LHCN-M2 (cell line): Measurements from ENCODE around the gene MGAT5. TPM values are rescaled to one million over a fixed set of nuclear protein-coding genes. Genes with fewer than 3 reads are reported as not detected.

ENCODE experiments used
- DNase-seq: peaks from one replicate; pipeline ENCODE4 v3.0.0-alpha.2; 2012; ENCODE audit warnings: low read depth
- total RNA-seq: library from RNA; depleted of rRNA; stranded (reverse); fragments of >200 nt; gene quantifications from 2 replicates; pipeline ENCODE4 v1.2.3, GENCODE V29; 2014

Gene MGAT5
- total RNA-seq, 1 experiment from 2014 or later: 33.1 TPM

DNA sequence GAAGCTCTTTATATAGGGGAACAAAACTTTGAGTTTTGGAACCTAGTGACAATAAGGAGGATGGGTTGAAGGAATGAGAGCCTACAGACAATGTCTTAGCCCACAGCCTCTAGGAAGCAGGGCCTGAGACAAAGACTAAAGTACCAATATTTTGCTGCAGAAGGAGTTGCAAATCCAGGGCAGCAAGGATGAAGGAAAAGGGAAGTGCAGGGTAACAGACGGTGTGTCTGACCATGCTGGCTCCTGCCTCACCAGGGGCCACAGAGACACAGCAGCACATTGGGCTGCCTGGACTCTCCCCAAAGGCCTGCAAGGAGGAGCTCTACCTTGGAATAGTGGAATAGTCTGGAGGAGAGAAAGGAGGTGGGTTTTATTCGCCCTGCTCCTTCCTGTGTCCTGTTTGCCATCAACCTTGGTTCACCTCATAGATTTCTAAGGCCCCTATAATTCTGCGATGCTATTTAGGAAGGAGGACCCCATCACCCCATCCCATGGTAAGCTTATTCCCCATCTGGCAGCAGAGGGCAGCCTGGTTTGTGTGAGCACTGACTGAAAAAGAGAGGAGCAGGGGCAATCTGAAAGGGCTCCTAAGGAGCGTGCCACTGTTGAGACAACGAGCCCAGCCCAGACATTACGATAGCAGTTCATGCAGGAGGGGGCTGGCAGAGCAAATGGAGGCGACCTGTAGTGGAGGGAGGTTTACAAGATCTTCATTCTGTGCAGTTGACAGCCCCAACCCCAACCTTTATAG is 143.4 kb downstream of the MGAT5 start:
- DNase-seq: no peak

GRCh38 chr2:134398300-134398699 is 144.4 kb downstream of the MGAT5 start:
- peak; percentile 28 for DNase-seq

- peak; percentile 13 for DNase-seq
Observed at GRCh38 chr2:134399096-134399495, 145.2 kb downstream of the MGAT5 start.

GRCh38 chr2:134401081-134401497 is 147.2 kb downstream of the MGAT5 start:
- DNase-seq: no peak

DNA sequence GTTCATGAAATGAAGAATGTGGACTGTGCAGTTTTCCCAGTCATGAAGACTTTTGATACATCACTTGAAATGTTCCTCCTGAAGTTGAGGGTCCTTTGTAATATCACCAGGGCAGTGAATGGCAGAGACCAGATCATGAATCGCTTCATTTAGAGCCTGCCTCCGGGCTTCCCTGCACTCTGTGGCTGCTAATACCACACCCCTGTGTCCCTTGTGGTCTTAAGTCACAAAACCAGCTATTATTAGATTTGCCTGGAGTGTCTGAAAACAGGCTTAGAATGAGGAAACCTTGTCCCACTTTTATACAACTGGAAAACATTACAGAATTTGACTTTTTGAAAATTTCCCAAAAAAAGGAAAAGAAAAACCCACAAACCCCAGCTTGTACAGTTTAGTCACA is 147.9 kb downstream of the MGAT5 start:
- DNase-seq: peak; percentile 22

DNA sequence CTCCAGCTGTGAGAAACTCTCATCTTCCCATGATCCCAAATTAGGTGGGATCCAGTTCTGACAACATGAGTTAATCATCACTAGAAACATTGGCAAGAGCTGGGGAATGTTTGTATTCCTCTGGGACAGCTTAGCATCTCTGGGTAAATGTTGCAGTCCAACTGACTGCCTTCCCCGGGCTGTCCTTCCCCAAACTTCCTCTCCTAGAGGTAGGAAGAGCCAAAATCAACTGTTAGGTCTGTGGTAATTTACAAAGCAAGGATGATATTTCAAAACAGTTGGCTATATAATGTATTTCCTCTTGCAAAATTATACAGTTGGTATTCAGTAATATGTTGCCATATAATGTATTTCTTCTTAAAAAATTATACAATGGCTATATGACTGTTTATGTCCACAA is 148.5 kb downstream of the MGAT5 start:
- DNase-seq: peak; percentile 84

- peak; percentile 28 for DNase-seq
Observed at GRCh38 chr2:134405611-134406081, 151.8 kb downstream of the MGAT5 start.

- no peak for DNase-seq
Observed at GRCh38 chr2:134406311-134406710, 152.4 kb downstream of the MGAT5 start.

- no peak for DNase-seq
Observed at GRCh38 chr2:134406736-134407135, 152.9 kb downstream of the MGAT5 start.

DNA sequence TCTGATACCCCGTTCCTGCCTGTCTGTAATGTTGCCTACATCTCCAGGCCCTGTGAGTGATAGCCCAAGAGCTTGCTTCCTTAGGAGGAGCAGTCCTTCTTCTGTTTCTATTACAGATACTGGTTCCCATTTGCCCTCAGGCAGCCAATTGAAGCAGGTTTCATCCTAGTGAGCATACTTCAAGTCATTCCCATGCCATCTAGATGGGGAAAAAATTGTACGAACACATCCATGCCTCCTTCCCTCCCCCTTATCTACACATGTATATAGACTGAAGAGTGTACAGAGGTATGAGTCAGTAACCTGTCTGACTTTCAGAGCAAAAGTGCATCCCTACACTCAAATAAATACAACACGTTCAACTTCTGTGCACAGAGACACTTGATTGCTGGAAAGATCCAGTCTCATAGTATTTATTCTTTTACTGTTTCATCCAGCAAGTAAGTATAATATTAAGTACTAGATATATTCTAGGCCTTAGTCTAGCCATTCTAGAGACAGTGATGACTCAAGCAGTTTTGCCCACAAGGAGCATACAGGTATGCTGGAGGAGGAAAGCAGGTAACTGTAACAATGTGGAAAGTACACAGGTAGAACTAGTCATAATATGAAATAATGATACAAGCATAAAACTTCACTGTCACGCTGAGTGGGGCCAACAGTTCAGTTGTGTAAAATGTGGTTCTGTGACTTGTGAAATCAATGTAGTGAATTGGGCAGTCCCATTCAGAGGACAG is 153.4 kb downstream of the MGAT5 start:
- DNase-seq: no peak

DNA sequence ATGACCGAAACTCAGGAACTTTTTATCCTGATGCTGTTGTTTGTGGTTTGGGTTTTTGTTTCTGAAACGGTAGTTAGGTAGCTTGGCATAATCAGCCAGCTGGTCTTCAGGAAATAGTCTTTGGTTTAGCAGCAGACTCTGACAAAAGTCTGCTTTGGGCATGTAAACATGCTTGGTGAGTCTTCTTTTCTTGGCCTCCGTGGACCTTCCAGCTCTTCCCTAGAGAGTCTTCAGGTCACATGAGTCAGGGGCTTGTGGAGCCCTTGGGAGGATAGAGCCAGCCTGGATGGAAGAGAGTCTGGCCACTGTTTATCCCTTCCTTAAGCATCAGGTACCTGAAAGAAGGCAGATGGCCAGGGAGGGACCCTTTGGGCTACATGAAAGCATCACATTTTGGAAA is 154.5 kb downstream of the MGAT5 start:
- peak; percentile 68 for DNase-seq

DNA sequence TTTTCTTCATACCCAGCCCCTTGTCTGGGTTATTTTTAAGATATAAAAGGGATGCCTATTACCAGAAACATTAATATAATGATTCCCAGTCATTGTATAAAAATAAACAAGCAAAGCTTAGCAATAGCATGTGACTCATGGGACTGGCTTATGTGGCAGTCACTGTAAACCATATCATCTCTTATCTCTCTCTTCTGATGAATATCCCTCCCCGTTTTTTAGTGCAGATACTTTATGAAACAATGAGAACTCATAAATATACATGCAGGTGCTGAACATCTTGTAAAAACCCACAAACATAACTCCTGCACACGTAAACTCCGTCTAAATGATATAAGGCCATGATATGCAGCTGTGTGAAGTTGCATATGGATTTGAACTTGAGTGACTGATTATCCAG is 154.9 kb downstream of the MGAT5 start:
- peak; percentile 41 for DNase-seq

DNA sequence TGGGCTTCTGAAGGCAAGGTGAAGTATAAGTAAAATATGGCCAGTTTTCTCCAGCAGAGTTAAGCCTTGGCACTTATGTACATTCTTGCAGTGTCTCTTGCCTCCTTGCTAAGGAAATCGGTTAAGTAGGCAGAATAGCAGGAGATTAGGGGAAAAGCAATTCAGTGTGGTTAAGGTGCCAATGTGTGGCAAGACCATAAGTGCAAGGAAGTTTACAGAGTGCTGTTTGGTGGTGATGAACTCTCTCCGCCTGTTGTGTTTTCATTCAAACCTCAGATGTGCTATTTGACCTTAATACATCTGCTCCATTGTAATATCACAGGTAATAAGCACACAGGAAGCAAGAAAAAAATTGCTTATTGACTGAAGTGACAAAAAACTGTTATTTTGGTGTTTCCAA is 156.1 kb downstream of the MGAT5 start:
- no peak for DNase-seq

GRCh38 chr2:134410831-134411231 is 157.0 kb downstream of the MGAT5 start:
- peak; percentile 43 for DNase-seq

GRCh38 chr2:134411279-134411827 is 157.5 kb downstream of the MGAT5 start:
- no peak for DNase-seq

DNA sequence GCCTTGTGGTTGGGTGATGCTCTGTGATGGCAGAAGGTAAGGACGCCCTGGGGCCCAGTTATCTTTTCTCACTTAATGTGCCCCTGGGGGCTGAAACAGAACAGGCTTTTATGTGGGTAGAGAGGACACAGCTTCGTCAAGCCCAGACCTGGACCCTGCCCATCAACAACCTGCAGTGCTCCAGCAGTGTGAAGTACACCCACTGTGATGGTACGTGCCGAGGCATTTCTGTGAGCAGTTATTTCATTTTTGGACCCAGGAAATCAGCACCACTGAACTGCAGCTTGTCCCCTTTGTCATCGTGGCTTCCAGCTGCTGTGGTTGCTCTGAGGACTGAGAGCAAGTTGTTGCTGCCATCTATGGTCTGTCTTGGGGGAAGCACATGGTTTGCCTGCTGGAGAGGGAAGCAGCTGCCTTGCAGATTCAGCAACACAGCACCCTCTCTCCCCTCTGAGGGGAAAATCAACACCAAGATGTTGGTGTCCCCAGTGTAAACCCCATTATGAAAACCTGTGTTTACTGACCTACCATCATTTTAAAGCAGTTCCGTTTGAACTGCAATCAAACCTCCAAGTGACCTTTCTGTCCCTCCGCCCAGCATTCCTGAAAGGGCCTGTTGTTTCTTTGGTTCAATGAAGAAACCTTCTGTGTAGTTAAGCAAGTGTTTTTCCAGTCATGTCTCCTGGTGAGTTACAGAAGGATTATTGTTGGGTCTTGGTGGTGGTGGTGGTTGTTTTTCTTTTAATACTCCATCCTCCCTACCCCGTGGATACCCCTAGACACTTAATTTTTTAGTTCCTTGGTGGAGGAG is 158.2 kb downstream of the MGAT5 start:
- peak; percentile 85 for DNase-seq

GRCh38 chr2:134412639-134412999 is 158.7 kb downstream of the MGAT5 start:
- no peak for DNase-seq

GRCh38 chr2:134413430-134413829 is 159.6 kb downstream of the MGAT5 start:
- DNase-seq: no peak

DNA sequence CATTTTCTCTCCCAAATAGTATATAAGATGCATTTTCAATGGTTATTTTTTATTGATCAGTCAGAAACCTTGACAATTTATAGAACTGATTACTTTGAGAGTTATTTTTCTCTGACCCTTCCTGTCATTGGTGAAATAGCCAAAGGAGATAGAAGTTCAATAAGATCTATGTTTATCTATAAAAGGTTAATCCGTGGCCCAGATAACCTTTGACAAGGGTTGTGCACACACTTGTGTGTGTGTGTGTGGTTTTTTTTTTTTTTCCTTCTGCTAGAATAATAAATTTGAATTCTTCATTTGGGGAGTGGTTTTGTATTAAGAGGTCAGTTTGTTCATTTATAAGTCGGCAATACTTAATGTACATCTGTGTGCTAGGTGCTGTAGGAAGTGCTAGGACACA is 160.0 kb downstream of the MGAT5 start:
- no peak for DNase-seq

DNA sequence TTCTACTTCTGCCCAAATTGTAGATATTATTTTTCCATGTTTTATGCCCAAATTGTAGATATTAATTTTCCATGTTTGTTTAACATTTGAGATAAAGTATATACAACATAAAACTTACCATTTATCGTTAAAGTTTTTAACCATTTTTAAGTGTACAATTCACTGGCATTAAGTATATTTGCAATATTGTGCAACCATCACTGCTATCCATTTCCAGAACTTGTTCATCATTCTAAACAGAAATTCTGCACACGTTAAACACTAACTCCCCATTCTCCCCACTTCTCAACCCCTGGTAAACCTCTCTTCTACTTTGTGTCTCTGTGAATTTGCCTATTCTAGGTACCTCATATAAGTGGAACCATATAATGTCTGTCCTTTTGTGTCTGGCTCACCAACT is 162.1 kb downstream of the MGAT5 start:
- DNase-seq: no peak

- no peak for DNase-seq
Observed at GRCh38 chr2:134416637-134417036, 162.8 kb downstream of the MGAT5 start.
